GM20000 (cell line): ENCODE measurements around the gene OR6C65.
"Not testable (repeated sequence)": the region's sequence is repeated elsewhere in the genome, so short reads cannot be mapped to it uniquely, and the experiment has no call there.

Experiments used
- DNase-seq: peaks from one replicate; pipeline ENCODE4 v3.0.0; 2012; ENCODE audit warnings: low spot score
- TF ChIP-seq, protein P1 (sequence below): IDR thresholded peaks from 2 replicates; pipeline ENCODE4 v1.5.1; 2012; ENCODE audit warnings: mild to moderate bottlenecking, control low read depth; ENCODE audit errors: extremely low read depth, missing control alignments

The OR6C65 gene

DNA sequence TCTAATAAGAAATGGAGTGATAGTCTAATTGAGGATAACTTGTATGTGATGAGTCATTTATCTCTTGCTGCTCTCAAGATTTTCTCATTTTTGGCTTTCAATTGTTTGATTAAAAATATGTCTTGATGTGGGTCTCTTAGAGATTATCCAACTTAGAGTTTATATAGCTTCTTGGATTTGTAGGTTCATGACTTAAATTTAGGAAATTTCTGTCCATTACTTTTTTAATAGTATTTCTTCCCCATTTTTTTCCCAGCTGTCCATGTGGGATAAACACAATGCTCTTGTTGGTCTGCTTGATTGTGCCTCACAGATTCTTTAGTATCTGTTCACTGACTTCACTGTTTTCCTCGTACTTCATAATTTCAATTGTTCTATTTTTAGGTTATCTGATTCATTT lies 7.5 kb downstream of the OR6C65 start:
- DNase-seq, result no peak
- TF ChIP-seq, protein P1, sequence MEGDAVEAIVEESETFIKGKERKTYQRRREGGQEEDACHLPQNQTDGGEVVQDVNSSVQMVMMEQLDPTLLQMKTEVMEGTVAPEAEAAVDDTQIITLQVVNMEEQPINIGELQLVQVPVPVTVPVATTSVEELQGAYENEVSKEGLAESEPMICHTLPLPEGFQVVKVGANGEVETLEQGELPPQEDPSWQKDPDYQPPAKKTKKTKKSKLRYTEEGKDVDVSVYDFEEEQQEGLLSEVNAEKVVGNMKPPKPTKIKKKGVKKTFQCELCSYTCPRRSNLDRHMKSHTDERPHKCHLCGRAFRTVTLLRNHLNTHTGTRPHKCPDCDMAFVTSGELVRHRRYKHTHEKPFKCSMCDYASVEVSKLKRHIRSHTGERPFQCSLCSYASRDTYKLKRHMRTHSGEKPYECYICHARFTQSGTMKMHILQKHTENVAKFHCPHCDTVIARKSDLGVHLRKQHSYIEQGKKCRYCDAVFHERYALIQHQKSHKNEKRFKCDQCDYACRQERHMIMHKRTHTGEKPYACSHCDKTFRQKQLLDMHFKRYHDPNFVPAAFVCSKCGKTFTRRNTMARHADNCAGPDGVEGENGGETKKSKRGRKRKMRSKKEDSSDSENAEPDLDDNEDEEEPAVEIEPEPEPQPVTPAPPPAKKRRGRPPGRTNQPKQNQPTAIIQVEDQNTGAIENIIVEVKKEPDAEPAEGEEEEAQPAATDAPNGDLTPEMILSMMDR, result no peak

GRCh38 chr12:55409133-55409532 lies 8.8 kb downstream of the OR6C65 start:
- DNase-seq, result not testable (repeated sequence)

GRCh38 chr12:55412138-55412537 lies 11.8 kb downstream of the OR6C65 start:
- not testable (repeated sequence) for DNase-seq

DNA sequence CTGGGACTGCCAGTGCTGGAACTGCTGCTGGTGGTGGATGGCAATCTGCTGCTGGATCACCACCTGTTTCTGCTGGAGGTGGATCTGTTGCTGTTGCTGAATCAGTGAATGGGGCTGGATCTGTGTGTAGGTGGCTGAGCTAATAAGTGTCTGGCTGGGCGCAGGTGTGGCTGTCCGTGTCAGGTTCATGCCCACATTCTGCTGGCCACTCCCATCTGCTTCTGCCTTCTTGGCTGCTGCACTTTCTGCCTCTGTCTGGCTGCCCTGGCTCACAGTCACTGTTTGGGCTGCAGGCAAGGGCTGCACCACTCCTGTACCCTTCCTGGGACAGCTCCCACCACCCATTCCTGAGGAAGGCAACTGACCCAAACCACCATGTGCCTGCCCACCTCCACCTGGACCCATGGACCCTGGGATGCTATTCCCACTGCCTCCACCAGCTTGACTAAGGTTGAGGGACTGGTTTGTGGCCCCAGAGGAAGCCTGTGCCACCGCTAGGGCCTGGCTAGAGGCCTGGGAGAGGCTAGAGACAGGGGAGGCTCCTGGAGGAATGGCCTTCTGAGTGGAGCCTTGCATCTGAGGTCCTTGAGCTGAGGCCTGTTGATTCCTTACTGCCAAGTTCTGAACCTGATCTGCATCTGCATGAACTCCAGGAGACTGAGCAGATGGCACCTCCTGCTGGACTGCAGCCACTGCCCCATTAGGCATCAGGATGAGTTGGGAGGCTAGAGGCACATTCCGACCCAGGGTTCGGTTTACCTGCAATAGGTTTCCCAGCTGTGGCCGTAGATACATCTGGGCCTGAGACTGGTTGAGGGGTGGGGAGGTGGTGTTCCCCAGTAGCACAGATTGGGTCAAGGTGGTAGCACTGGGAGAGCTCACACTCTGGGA lies 13.4 kb downstream of the OR6C65 start:
- not testable (repeated sequence) for DNase-seq

GRCh38 chr12:55414396-55414823 lies 14.1 kb downstream of the OR6C65 start:
- not testable (repeated sequence) for DNase-seq

DNA sequence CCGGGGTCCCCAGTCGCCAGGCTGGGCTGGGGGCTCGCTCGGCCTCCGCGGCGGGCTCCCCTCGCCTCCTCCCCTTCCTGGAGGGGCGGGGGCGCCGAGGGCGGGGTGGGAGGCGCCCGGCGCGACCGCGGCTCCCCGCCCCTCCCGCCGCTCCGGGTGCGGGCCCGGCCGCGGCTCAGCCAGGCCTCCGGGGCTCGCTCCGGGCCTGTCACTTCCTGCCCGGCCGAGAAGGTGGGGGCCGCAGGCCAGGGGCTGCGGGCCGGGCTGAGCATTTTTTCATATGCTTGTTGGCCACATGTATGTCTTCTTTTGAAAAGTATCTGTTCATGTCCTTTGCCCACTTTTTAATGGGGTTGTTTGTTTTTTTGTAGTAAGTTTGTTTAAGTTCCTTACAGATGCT lies 14.6 kb downstream of the OR6C65 start:
- not testable (repeated sequence) for DNase-seq

DNA sequence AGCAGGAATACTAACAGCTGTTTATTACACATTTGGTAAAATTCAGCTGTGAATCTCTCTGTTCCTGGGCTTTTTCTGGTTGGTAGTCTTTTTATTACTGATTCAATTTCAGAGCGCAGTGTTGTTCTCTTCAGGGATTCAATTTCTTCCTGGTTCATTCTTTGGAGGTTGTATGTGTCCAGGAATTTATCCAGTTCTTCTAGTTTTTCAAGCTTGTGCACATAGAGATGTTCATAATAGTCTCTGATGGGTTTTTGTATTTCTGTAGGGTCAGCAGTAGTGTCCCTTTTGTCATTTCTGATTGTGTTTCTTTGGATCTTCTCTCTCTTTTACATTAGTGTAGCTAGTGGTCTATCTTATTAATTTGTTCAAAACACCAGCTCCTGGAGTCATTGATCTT lies 16.6 kb downstream of the OR6C65 start:
- DNase-seq, result no peak

DNA sequence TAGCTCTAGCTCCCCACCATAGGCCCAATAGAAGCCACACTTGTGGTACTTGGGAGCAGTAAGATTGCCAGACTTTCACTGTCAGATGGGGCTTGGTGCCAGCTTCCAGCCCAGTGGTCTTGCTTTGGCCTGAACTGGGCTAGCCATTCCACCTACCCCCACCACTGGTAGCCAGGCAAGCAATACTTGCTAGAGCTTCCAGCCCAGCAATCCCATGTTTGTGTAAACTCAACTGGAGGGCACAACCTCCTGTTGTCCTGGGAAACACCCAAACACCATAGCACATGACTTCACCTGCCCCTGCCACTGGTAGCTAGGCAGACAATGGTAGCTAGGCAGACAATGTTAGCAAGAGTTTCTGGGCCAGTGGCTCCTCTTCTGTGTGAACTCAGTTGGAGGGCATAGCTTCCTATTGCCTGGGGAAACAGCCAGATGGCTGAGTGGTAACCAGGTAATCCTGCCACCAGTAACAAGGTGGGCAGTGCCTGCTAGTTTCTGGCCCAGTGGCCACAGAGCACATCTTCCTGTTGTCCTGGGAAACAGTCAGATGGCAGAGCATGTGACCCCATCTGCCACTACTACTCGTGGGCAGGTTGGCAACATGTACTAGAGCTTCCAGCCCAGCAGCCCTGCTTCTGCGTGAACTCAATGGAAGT lies 20.1 kb downstream of the OR6C65 start:
- TF ChIP-seq, protein P1, result no peak
- DNase-seq, result no peak

More for the DNA sequence above, 16.6 kb downstream of the OR6C65 start:
- TF ChIP-seq, protein P1, result no peak

GRCh38 chr12:55425954-55426353 lies 25.6 kb downstream of the OR6C65 start, which contains the start of gene OR6C76:
Gene OR6C76, plus strand, starts transcription at chr12:55426254. Its CDS starts 0 bp downstream, at chr12:55426254.
- no peak for DNase-seq
- TF ChIP-seq, protein P1, result no peak
